ENCODE measurements around the gene MGAT4C.

GRCh38 chr12:86091681-86092080, 164.5 kb downstream of the MGAT4C start:
- TF ChIP-seq POLR2A (IDR thresholded peaks at IDR 0.05), result no peak
- TF ChIP-seq, protein P1, sequence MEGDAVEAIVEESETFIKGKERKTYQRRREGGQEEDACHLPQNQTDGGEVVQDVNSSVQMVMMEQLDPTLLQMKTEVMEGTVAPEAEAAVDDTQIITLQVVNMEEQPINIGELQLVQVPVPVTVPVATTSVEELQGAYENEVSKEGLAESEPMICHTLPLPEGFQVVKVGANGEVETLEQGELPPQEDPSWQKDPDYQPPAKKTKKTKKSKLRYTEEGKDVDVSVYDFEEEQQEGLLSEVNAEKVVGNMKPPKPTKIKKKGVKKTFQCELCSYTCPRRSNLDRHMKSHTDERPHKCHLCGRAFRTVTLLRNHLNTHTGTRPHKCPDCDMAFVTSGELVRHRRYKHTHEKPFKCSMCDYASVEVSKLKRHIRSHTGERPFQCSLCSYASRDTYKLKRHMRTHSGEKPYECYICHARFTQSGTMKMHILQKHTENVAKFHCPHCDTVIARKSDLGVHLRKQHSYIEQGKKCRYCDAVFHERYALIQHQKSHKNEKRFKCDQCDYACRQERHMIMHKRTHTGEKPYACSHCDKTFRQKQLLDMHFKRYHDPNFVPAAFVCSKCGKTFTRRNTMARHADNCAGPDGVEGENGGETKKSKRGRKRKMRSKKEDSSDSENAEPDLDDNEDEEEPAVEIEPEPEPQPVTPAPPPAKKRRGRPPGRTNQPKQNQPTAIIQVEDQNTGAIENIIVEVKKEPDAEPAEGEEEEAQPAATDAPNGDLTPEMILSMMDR (IDR thresholded peaks at IDR 0.05), result no peak

All from adrenal gland (tissue), 5 donors.